ENCODE measurements around the gene ISL1.

The ISL1 gene

DNA sequence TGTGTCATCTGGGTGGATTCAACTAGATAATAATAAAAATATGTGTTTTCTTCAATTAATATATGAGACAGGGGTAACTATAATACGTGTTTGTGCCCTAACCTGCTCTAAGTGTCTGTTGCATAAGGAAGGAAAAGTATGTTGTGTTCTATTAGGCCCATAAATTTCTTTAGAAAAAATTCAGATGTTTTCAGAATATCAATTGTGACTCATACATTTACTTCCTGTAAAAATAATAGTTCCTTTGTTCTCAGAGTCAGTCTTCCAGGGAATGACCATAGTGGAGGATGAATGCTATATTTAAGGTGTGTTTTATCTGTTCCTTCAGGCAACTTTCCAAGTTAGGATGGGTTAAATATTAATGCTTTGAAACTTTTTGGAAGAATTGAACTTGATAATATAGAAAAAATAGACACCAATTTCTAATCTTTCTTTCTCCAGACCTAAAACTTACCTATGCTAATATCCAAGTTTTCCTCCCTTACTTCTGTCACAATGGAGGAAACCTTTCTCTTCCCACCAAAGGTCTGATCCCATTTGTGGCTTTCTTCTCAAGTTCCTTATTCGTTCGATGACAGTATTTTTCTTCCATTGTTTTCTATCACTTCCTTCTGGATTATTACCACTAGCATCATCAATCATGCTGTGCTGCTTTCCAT, 49.9 kb downstream of the ISL1 start:
- Histone ChIP-seq H3K4me3 (no peak overlapping the region), H3K27ac (no peak overlapping the region)

DNA sequence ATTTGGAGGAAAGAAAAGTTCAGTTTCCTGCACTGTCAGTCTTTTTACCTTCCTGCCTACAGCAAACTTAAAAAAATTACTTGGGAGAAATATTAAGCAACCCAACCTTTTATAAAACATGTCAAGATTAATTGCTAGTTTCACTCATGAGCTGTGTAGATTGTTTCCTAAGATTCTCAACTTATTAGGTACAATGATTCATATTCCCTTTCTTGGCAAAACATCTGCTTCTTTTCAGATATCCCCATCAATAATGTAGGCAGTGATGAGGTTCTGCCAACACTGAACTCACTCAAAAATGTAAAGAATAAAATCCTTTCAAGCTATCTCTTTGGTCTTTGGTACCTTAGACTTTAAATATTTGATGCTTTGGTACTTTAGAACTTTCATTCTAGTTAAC, 56.0 kb downstream of the ISL1 start:
- H3K4me3 ChIP-seq, result no peak overlapping the region
- no peak overlapping the region for H3K27ac ChIP-seq

Data from skin epidermis (tissue), 12 donors.